GM12891 (cell line): ENCODE data around the gene ADGRB2.

Experiments used
- PAX5 ChIP-seq: IDR thresholded peaks from 2 replicates; pipeline ENCODE4 v1.6.1; 2011; ENCODE audit warnings: low read length, moderate library complexity, mild to moderate bottlenecking; ENCODE audit not compliant: insufficient read depth, severe bottlenecking
- POLR2A ChIP-seq: IDR thresholded peaks from 2 replicates; pipeline ENCODE4 v1.6.1; 2011; ENCODE audit warnings: low read depth, low read length, control low read depth
- POLR2AphosphoS5 ChIP-seq: IDR thresholded peaks from 2 replicates; pipeline ENCODE4 v1.6.1; 2011; ENCODE audit warnings: low read depth, low read length, control low read depth
- TAF1 ChIP-seq: IDR thresholded peaks from 2 replicates; pipeline ENCODE4 v1.6.1; 2011; ENCODE audit warnings: low read depth, low read length, control low read depth

DNA sequence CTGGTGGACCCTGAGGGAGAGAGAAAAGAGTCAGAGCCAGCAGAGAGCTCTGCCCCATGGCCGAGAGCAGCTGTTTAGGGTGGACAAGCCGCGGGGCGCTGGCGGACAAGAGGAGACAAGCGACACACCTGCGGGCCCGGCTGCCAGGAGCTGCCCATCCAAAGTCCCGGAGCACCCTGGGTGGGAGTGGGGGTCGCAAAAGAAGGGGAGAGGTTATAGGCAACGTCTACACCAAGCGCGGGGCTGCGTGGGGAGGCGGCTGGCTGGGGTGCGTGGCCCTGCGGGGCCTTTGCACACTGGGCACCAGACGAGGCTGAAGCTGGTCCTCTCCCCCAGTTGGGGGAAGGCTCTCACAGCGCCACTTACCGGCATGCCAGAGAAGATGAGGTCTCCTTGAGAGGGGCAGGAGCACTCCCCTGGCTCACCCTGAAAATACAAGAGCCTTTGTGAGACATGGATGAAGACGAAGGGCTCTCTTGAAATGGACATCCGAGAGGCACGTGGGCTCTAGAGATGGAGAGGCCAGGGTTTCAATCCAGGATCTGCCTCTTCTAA lies 84.4 kb downstream of the ADGRB2 start:
- no peak for TF ChIP-seq POLR2AphosphoS5
- no peak for TF ChIP-seq TAF1
- TF ChIP-seq POLR2A, result no peak
- no peak for TF ChIP-seq PAX5
